Hypothalamus (tissue), 51 donors: ENCODE results near the gene HADHB.
A peak's percentile ranks its signal among the peaks of the same experiment; 100 is the strongest.
"Not testable (repeated sequence)": the region's sequence is repeated elsewhere in the genome, so short reads cannot be mapped to it uniquely, and the experiment has no call there.

Experiments used
- DNase-seq, 51 donors: peaks; one replicate each; lab custom pipeline; 2025; lab: John Stamatoyannopoulos, UW

The HADHB gene

DNA sequence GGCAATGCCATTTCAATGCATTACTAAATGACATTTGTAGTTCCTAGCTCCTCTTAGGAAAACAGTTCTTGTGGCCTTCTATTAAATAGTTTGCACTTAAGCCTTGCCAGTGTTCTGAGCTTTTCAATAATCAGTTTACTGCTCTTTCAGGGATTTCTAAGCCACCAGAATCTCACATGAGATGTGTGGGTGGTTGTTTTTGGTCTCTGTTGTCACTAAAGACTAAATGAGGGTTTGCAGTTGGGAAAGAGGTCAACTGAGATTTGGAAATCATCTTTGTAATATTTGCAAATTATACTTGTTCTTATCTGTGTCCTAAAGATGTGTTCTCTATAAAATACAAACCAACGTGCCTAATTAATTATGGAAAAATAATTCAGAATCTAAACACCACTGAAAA, 45.3 kb downstream of the HADHB start:
- no peak for DNase-seq

DNA sequence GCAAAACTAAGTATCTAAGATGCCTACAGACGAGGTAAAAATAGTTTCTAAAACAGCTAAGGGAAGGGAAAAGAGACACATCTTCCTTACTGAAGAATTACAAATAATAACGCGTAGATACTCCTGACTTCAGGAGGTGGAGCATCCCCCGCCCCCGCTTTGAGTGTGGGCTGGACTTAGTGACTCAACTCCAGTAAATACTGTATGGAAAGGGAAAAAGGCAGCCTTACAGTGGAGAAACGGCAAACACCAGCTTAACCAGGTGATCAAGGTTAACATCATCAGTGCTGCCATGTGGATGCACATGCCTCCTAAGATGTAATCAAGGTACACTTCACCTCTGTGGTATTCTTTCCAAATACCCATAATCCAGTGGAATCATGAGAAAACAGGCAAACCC, 47.9 kb downstream of the HADHB start:
- peak in 3 of 51 donors; percentile 8 to 28 (median 12) for DNase-seq

DNA sequence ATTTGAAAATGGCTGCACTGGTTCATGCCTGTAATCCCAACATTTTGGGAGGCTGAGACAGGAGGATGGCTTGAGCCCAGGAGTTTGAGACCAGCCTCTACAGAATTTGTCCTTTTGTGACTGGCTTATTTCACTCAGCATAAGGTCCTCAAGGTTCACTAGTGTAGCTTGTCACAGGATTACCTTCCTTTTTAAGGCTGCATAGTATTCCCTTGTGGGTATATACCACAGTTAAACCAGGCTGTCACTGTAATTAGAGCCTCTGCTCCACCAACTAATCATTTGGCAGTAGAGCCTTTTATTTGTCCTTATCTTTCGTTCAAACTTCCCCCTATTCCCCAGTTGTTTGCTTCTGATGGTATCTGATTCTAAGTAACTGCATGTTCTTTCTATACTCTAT, 50.8 kb downstream of the HADHB start:
- DNase-seq, result no peak

DNA sequence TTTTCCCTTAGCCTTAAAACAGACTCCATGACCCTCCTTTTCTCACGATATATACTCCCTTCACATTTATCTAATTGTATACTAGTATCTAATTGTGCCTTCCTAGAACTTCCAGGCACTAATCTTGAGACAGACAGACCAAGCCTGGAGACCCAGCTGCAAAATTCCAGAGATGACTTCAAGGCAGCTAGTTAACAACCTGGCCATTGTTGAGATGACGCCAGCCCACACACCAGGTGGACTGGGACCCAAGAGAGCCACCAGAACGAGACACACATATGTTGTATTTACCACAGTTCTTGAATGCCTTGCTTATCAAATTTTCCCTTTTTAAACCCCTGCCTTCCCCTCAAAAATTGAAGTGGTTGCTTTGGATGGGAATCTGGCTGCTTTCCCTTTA, 52.3 kb downstream of the HADHB start:
- no peak for DNase-seq

DNA sequence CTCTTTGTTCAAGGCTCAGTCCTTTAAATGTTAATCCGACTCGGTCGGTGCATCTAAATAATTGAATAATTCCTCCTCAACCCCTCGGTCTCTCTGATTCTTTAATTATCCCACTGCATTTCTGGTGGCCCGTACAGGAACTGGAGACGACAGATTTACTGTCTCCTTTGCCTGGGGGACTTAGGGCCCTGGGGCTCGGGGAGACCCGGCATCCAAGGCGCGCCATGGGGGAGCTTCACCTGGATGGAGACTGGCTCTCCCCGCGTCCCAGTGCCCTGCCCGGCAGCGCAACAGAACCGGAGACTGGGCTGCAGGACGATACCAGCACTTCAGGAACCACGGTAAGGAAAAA, 53.5 kb downstream of the HADHB start:
- no peak for DNase-seq

DNA sequence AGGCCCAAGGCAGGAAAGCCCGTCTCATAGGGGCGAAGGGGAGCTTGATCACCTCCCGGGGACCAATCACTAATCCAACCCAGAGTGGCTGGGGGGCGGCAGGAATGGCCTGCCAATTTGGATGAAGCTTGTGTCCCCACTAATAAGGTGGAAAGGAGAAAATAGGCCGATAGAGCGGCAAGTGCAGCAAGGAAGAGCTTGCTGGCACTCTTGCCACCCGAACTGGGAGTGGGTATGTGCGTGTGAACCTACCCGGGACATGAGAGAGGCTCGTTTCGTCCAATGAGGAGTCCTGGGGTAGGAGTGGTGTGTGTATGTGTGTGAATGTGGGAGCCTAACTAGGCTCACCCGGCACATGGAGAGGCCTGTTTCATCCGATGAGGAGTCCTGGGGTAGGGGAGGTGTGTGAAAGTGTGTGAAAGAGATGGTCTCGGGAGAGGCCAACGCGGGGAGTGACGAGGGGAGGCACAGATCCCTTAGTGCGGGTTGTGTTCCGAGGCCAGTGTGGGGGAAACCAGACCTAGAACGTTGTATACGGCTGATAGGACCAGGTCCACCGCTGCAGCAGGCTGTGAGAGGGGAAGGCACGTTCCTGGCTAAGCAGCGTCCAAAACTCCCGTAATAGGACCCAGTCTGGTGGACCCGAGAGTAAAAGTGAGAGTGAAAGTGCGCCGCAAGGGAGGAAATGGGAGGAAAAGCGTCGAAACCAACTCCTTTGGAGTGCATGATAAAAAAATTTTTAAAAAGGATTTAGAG, 54.1 kb downstream of the HADHB start:
- peak in 15 of 51 donors; percentile 8 to 57 (median 18) for DNase-seq

DNA sequence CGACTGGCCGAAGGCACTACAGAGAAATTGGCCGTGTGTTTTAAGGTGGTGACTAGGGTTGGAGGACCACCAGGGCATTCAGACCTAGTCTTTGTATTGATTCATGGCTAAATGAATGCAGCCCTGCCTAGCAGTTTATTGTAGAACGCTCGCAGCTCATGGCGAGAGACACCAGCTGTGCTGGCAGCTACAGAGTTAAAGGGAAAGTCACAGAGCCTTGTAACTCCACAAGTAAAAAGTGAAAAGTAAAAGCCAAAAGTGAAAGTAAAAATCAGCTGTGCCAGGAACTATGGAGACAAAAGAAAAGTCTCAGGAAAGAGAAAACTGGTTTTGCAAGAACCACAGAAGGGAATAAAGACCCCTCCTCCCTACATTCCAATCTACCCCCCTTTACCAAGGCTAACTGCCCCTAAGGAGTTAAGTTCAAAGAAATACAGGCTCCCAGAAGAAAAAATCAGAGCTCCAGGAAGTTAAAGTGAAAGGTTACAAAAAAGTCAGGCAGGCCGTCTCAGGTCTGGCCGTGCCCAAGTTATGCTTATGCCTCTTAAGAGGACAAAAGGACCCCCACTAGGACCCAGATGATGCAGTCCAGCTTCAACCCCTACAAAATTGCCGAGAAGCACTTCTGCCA, 54.8 kb downstream of the HADHB start:
- DNase-seq, result no peak

DNA sequence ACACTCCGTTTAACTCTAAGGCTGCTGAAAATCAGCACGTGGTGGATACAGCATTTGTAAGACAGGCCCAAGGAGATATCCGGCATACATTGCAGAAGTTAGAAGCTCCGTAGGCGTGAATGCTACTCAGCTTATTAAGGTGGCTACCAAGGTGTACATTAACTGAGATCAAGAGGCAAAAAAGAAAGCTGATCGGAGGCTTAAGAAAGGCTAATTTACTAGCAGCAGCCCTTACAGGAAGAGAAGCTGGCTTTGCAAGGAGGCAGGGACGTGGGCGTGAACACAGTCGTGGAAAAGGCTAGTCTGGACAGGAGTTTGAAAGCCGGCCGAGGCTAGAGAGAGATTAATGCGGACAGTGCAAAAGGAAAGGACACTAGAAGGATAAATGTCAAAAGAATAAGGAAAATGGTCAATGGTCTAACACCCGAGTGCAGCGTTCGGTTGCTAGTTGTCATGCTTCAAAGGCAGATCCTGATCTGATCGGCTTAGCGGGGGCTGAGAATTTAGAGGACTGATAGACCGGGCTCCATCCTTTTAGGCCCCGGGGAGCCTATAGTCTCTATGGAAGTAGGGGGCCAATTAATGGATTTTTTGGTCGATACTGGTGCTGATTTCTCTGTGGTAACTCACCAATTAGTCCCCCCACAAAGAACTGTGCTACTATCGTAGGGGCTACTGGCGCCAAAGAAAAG, 55.6 kb downstream of the HADHB start:
- peak in 1 of 51 donors; percentile 8 for DNase-seq

DNA sequence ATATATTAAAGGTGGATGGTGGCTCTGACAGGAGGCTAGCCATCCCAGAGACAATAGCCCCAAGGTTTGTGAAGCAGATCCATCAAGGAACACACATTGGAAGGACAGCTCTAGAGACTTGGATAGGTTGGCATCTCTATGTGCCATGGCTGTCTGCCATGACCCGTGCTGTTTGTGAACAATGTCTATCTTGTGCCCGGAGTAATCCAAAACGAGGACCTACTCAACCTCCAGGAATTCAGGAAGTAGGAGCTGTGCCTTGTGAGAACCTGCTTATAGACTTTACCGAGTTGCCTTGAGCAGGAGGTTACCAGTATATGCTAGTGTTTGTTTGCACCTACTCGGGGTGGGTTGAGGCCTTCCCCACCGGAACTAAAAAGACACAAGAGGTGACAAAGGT, 58.1 kb downstream of the HADHB start:
- DNase-seq, result no peak

DNA sequence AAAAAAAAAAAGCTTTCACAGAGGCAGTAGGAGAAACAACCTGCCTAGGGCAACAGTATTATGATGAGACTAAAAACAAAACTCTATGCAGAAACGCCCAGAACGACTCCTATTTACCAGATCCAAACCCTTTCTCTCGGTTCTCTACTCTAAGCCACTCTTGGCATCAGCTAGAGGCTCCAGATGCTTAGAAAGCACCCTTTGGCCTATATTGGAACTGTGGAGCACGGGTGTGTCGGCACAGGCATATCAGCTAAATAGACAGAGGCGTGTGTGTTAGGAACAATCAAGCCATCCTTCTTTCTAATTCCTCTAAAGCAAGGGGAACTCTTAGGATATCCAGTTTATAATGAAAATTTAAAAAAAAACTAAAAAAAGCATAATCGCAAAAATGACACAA, 60.4 kb downstream of the HADHB start:
- DNase-seq, result not testable (repeated sequence)

DNA sequence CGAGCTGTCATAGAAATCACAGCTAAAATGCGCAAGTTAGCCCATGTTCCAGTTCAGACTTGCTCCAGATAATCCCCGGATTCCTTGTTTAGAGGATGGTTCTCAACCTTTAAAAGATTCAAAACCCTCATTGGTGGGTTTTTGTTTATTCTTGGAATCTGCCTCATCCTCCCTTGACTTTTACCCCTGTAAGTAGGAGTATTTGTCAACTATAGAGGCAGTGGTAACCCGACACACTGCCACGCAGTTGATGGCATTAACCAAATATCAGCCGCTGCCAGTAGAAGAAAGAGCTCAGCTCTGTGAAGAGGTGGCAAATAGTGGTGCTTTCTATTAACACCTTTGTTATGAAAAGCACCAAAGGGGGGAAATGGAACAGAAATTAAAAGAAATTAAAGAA, 60.8 kb downstream of the HADHB start:
- no peak for DNase-seq

DNA sequence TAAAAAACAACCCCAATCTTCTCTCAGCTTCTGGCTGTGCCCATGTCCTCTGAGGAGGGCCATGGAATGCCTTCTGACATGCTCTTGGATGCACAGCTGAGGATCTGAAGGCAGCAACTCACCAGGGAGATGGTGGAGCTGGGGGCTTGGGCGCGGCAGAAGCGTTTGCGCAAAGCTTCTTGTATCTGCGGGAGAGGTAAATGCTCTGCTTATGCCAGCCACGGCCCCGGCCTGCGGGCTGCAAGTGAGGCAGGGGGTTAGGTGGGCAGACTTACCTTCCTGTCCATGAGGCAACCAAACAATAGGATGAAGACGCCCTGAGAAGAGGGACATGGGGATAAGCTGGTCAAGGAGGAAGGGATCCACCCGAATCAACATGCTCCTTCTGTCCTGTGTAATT, 65.2 kb downstream of the HADHB start:
- no peak for DNase-seq

DNA sequence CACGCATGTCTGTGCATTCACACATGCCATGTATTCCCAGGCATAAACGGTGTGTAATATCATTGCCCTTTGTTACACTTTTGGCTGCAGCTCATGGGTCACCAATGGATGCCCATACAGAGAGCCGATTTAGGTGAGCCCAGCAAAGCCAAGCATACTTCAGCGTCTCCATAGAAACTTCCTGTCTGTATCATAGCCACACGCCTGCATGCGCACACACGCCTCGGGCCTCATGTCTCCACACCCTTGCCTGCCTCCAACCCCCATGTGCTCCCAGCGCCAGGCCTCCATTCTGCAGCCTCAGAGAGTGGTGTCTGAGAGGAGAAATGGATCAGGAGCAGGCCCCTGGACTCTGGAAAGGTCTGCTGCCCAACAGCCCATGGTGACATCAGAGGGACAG, 67.7 kb downstream of the HADHB start:
- DNase-seq, result no peak

DNA sequence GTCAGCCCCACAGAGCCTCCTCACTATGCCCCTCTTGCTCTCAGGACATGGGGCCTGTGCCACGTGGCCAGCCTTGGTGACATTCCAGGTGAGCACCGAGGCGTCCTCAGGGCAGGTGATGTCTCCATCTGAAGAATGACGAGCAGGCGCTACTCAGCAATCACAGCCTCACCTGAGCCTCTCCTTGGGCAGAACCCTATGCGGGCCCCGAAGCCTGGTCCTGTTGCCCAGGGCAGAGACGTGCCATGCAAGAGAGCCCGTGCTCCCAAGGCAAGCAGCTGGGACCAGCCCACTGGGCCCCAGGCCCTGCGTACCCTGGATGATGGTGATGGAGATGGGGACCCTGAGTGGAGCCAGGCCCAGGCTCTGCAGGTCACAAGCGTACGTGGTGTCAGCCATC, 68.7 kb downstream of the HADHB start:
- DNase-seq, result no peak

DNA sequence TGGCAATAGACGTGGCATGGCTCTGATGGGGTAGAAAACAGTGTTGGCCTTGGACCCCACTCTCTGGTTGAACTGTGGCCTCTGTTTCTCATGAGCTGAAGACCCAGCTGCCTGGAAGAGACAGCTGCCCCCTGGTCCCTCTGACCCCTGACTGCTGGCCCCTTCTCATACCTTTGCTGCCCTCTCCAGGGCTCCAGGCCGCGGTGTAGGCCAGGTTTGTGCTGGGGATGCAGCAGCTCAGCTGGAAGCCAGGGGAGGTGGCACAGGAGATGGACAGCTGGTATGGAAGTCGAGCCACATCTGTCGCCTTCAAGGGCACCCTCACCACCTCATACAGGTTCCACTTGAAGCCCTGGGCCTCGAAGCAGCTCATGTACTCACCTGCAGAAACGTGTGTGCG, 69.5 kb downstream of the HADHB start:
- DNase-seq, result no peak

DNA sequence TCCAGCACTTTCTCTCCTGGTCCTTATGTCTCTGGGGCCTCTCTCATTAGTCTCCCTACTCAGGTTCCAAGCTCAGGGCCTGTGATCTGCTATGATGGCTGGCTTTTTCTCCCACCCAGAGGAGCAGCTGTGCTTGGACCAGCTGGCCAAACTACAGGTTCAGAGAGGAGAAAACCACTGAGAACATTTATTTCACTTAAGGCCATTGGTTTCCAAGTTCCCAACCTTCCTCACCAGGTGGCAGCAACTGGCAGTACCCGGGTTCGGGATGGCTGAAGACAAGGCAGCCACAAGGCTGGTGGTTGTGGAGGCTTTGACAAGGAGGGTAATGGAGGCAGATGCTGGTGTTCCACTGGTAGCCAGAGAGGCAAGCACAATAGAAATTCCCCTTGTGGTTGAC, 71.3 kb downstream of the HADHB start:
- DNase-seq, result no peak

DNA sequence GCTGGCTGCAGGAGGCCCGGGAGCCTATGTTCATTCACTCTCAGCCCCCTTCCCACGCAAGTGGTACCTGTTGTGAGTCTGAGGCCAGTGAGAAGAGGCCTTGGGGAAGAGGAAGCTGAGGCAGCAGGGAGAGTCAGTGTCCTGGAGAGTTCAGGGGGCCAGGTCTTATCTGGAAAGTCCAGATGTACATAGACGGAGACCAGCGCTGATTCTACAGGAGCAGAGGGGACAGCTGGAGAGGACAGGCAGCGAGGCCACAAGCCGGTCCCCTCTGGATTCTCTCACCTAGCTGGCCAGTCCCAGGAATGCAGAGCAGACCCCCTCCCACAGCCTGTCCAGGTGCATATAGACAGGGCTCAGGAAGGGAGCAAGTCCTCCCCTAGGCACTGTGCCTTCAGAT, 72.1 kb downstream of the HADHB start:
- no peak for DNase-seq

DNA sequence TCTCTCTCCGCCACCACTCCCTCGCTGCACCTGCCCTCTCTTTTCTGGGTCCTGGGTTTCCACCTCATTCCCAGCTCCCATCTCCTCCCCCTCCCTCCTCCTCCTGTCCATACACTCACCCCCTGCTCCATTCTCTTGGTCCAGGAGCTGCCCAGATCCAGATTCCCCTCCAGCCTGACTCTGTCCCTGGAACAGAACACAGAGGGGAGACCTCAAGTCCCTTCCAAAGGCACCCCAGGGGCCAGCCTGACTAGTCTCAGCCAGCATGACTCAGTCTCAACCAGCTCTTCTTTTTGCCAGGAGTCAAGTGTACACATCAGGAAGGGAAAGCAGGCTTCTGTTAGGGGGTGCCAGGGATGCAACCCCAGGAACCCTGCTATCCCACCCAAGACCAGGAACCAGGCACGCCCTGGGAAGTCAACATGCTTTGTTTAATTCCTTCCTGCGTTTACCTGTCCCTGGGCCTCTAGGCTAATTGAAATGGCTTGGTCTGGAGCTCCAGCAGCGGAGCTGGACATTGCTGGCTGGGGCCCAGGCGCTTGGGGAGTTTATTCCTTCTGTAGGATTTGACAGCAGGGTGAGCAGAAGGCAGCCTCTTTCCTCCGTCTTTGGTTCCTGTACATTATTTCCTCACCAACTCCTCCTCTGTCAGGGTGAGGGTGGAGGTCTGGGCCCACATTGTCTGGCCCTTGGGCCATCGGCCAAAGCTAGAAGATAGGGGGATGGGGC, 72.8 kb downstream of the HADHB start:
- DNase-seq, result no peak

DNA sequence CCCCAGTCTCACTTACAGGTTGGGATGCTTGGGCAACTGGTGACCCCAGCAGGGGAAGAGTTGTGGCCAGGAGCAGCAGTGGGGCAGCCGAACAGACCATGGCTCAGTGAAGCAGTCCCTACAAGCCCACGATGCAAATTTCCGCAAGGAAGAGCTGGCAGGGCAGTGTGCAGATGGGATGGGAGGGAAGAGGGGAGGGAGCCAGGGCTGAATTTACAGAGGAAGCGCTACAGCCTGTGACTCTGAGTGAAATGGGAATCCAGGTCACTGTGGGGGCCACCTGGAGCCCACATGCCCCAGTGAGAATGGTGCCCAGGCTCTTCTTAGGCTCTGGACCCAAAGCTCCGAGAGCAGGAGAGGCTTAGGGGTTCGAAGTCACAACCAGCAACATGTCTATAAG, 74.2 kb downstream of the HADHB start:
- DNase-seq, result no peak

DNA sequence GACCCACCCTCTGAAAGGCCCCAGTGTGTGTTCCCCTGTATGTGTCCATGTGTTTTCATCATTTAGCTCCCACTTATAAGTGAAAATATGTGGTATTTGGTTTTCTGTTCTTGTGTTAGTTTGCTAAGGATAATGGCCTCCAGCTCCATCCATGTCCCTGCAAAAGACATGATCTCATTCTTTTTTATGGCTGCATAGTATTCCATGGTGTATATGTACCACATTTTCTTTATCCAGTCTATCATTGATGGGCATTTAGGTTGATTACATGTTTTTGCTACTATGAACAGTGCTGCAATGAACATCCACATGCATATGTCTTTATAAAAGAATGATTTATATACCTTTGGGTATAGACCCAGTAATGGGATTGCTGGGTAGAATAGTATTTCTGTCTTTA, 79.7 kb downstream of the HADHB start:
- not testable (repeated sequence) for DNase-seq

DNA sequence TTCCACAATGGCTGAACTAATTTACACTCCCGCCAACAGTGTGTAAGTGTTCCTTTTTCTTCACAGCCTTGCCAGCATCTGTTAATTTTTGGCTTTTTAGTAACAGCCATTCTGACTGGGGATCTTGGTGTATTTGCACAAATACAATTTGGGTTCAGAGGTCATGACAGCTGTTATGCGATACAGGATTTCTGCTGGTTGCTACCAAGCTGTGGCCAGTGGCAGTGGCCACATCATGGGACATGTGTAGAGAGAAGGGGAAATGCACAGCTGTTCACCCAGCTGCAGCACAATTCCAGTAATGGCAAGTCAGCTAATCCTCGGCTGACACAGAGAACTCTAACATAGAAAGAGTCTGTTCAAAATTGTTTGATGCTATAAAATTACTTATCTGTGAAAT, 80.2 kb downstream of the HADHB start:
- no peak for DNase-seq
